GM21786 (cell line): ENCODE results near the gene ACVR1.
"Not testable (repeated sequence)": the region's sequence is repeated elsewhere in the genome, so short reads cannot be mapped to it uniquely, and the experiment has no call there.

ENCODE experiments used
- ATAC-seq: cut with Tn5 transposase; IDR thresholded peaks from one replicate; pipeline ENCODE4 v1.9.1; 2021; ENCODE audit not compliant: unreplicated experiment

Gene ACVR1

GRCh38 chr2:157894694-157895435, 18.7 kb upstream of the ACVR1 start:
- ATAC-seq, result no peak

- ATAC-seq, result no peak
Observed at GRCh38 chr2:157893611-157894010, 17.5 kb upstream of the ACVR1 start.

- ATAC-seq, result no peak
Observed at GRCh38 chr2:157891643-157892041, 15.5 kb upstream of the ACVR1 start.

GRCh38 chr2:157890969-157891642, 15.0 kb upstream of the ACVR1 start:
- ATAC-seq, result no peak

GRCh38 chr2:157887946-157888345, 11.8 kb upstream of the ACVR1 start:
- ATAC-seq, result no peak

GRCh38 chr2:157884533-157884932, 8.4 kb upstream of the ACVR1 start:
- not testable (repeated sequence) for ATAC-seq

- no peak for ATAC-seq
Observed at GRCh38 chr2:157880927-157881326, 4.8 kb upstream of the ACVR1 start.

GRCh38 chr2:157877761-157878400, 1.8 kb upstream of the ACVR1 start:
- ATAC-seq, result no peak

- ATAC-seq, result no peak
Observed at GRCh38 chr2:157876786-157877138, 632 bp upstream of the ACVR1 start.

GRCh38 chr2:157875641-157876065, 477 bp downstream of the ACVR1 start:
- peak; percentile 21 for ATAC-seq

GRCh38 chr2:157874997-157875640, 1.0 kb downstream of the ACVR1 start:
- ATAC-seq, result no peak

GRCh38 chr2:157874348-157874747, 1.8 kb downstream of the ACVR1 start:
- ATAC-seq, result no peak

- no peak for ATAC-seq
Observed at GRCh38 chr2:157872791-157873190, 3.3 kb downstream of the ACVR1 start.

- ATAC-seq, result no peak
Observed at GRCh38 chr2:157871415-157871814, 4.7 kb downstream of the ACVR1 start.

GRCh38 chr2:157868993-157869392, 7.1 kb downstream of the ACVR1 start:
- ATAC-seq, result no peak

- no peak for ATAC-seq
Observed at GRCh38 chr2:157867703-157868102, 8.4 kb downstream of the ACVR1 start.

GRCh38 chr2:157866666-157867642, 9.2 kb downstream of the ACVR1 start:
- ATAC-seq, result no peak

GRCh38 chr2:157866202-157866601, 9.9 kb downstream of the ACVR1 start:
- ATAC-seq, result no peak

- no peak for ATAC-seq
Observed at GRCh38 chr2:157864857-157865430, 11.2 kb downstream of the ACVR1 start.

- ATAC-seq, result no peak
Observed at GRCh38 chr2:157858846-157859245, 17.3 kb downstream of the ACVR1 start.
